GM23338 (cell line): Measurements from ENCODE around the gene LRP4. TPM values are rescaled to one million over a fixed set of nuclear protein-coding genes. Genes with fewer than 3 reads are reported as not detected.

Experiments
- ATAC-seq: fragments of 200-7000 bp; cut with Tn5 transposase; 3 replicates; pipeline ENCODE4 v1.9.1; 2020
- DNase-seq: peaks from one replicate; pipeline ENCODE4 v3.0.0-alpha.2; 2015; ENCODE audit warnings: low spot score
- H2AFZ ChIP-seq: fragments of 200-600 bp; sonication (generic); 2 replicates; pipeline ENCODE4 v1.8.0; 2016; ENCODE audit warnings: antibody characterized with exemption, mild to moderate bottlenecking, moderate library complexity
- H3F3A ChIP-seq: fragments of 200-600 bp; sonication (generic); replicated peaks from 2 replicates; pipeline ENCODE4 v1.8.0; 2017; ENCODE audit warnings: antibody characterized with exemption, mixed run types, low read depth
- H3K27ac ChIP-seq: fragments of 200-600 bp; sonication (generic); 2 replicates; pipeline ENCODE4 v1.6.1; 2016; ENCODE audit warnings: low read depth
- H3K27me3 ChIP-seq: fragments of 200-600 bp; sonication (generic); 2 replicates; pipeline ENCODE4 v1.8.0; 2016; ENCODE audit warnings: mild to moderate bottlenecking, mixed run types, moderate library complexity; ENCODE audit not compliant: insufficient read depth
- H3K36me3 ChIP-seq: fragments of 200-600 bp; sonication (generic); 2 replicates; pipeline ENCODE4 v1.8.0; 2016; ENCODE audit warnings: mild to moderate bottlenecking; ENCODE audit not compliant: insufficient read depth
- H3K4me1 ChIP-seq: fragments of 200-600 bp; sonication (generic); 2 replicates; pipeline ENCODE4 v1.8.0; 2016; ENCODE audit warnings: mild to moderate bottlenecking, moderate library complexity; ENCODE audit not compliant: insufficient read depth
- H3K4me2 ChIP-seq: fragments of 200-600 bp; sonication (generic); 2 replicates; pipeline ENCODE4 v1.7.1; 2017; ENCODE audit warnings: mixed run types
- H3K4me3 ChIP-seq: fragments of 200-600 bp; sonication (generic); 2 replicates; pipeline ENCODE4 v1.6.1; 2016; ENCODE audit warnings: mixed run types
- H3K79me2 ChIP-seq: fragments of 200-600 bp; sonication (generic); replicated peaks from 2 replicates; pipeline ENCODE4 v1.8.0; 2017; ENCODE audit warnings: mild to moderate bottlenecking; ENCODE audit not compliant: insufficient read depth
- H3K9me2 ChIP-seq: fragments of 200-600 bp; sonication (generic); 2 replicates; pipeline ENCODE4 v1.8.0; 2017; ENCODE audit not compliant: insufficient read depth
- H4K20me1 ChIP-seq: fragments of 200-600 bp; sonication (generic); replicated peaks from 2 replicates; pipeline ENCODE4 v1.8.0; 2017; ENCODE audit warnings: mild to moderate bottlenecking; ENCODE audit not compliant: insufficient read depth
- H3K27ac Mint-ChIP-seq: 2 replicates; pipeline ENCODE4 v1.8.0; 2020; ENCODE audit warnings: inconsistent platforms, mild to moderate bottlenecking, moderate library complexity, mixed read lengths
- H3K27me3 Mint-ChIP-seq: 3 replicates; pipeline ENCODE4 v1.8.0; 2022; ENCODE audit warnings: low read depth, mild to moderate bottlenecking, moderate library complexity, mixed read lengths, inconsistent platforms; ENCODE audit not compliant: insufficient read depth, poor library complexity
- H3K36me3 Mint-ChIP-seq: 3 replicates; pipeline ENCODE4 v1.8.0; 2021; ENCODE audit warnings: low read depth, mild to moderate bottlenecking, inconsistent platforms, moderate library complexity, mixed read lengths
- H3K4me1 Mint-ChIP-seq: 3 replicates; pipeline ENCODE4 v1.8.0; 2020; ENCODE audit warnings: mild to moderate bottlenecking, inconsistent platforms, mixed read lengths
- H3K4me3 Mint-ChIP-seq: 3 replicates; pipeline ENCODE4 v1.8.0; 2021; ENCODE audit warnings: moderate library complexity, mild to moderate bottlenecking, inconsistent platforms, mixed read lengths
- H3K9me3 Mint-ChIP-seq: 3 replicates; pipeline ENCODE4 v1.8.0; 2020; ENCODE audit warnings: moderate library complexity, mild to moderate bottlenecking, inconsistent platforms, mixed read lengths
- CREB1 ChIP-seq: fragments of 250-450 bp; sonication (Bioruptor Pico); IDR thresholded peaks from 2 replicates; pipeline ENCODE4 v1.5.0; 2020; ENCODE audit warnings: low read depth, mild to moderate bottlenecking, moderate library complexity
- EZH2 ChIP-seq: fragments of 200-600 bp; sonication (generic); IDR thresholded peaks from one replicate; pipeline ENCODE4 v1.8.0; 2017; ENCODE audit warnings: antibody characterized with exemption, mild to moderate bottlenecking, low read depth; ENCODE audit not compliant: unreplicated experiment
- EZH2phosphoT487 ChIP-seq: fragments of 200-600 bp; sonication (generic); IDR thresholded peaks from one replicate; pipeline ENCODE4 v1.8.1; 2018; ENCODE audit warnings: antibody characterized with exemption; ENCODE audit not compliant: unreplicated experiment
- JUNB ChIP-seq: IDR thresholded peaks from one replicate; pipeline ENCODE4 v1.6.1; 2016; ENCODE audit warnings: antibody characterized with exemption; ENCODE audit not compliant: unreplicated experiment
- NANOG ChIP-seq: IDR thresholded peaks from 2 replicates; pipeline ENCODE4 v1.6.1; 2016; ENCODE audit warnings: antibody characterized with exemption, borderline replicate concordance
- ZNF114 ChIP-seq: fragments of 250-450 bp; sonication (Bioruptor Pico); IDR thresholded peaks from 2 replicates; pipeline ENCODE4 v1.5.0; 2020; ENCODE audit warnings: mild to moderate bottlenecking, moderate library complexity
- ZNF331 ChIP-seq: fragments of 250-450 bp; sonication (Bioruptor Pico); IDR thresholded peaks from 2 replicates; pipeline ENCODE4 v1.5.0; 2020; ENCODE audit warnings: low read depth, mild to moderate bottlenecking, moderate library complexity
- polyA plus RNA-seq: library from polyadenylated mRNA; unstranded; fragments of >200 nt; fragmentation: Nextera tagmentation; extraction: Ambion mirVana; gene quantifications from 2 replicates; pipeline ENCODE4 v1.2.1, GENCODE V29; 2016
- total RNA-seq: library from RNA; depleted of rRNA; stranded (reverse); fragments of >200 nt; shearing (Covaris generic); gene quantifications from 2 replicates; pipeline ENCODE4 v1.2.3, GENCODE V29; 2014
- TF ChIP-seq, protein P1 (sequence below), 2 experiments: fragments of 200-600 bp in 1 of 2; sonication (generic) in 1 of 2; conservative IDR thresholded peaks; 2 replicates each; pipeline versions ENCODE4 v1.5.1 to v1.6.1; 2016 to 2017; ENCODE audit warnings: antibody characterized with exemption in 2 of 2, low read depth in 2 of 2, mild to moderate bottlenecking in 2 of 2, moderate library complexity in 1 of 2
- TF ChIP-seq, protein P2 (sequence below): IDR thresholded peaks from one replicate; pipeline ENCODE4 v1.6.1; 2018; ENCODE audit warnings: antibody characterized with exemption; ENCODE audit not compliant: unreplicated experiment
- TF ChIP-seq, protein P3 (sequence below): fragments of 250-450 bp; sonication (Bioruptor Pico); IDR thresholded peaks from 2 replicates; pipeline ENCODE4 v1.5.0; 2020; ENCODE audit warnings: mild to moderate bottlenecking, moderate library complexity

The LRP4 gene
- total and polyA plus RNA-seq, 2 experiments from 2014 or later = 6.0 to 18.4 TPM

DNA sequence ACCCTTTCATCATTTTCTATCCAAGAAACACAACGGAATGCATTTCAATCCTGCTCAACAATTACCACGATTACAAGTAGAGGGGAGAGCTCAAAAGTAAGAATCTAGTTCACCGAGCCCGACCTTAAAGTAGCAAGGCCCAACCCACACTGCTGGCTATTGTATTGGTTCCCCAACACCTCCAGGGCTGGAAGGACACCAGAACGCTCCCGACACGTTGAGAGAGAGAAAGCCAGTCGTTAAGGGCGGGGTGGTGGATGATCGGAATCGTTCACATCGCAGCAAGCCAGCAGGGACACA, 73.0 kb downstream of the LRP4 start:
- peaks cover 52% of the 10 kb centered on the region for H3K79me2 ChIP-seq
- peak; percentile 61 for ATAC-seq
- no peak for TF ChIP-seq ZNF114 (CRISPR knock-in tag)
- TF ChIP-seq, protein P1, sequence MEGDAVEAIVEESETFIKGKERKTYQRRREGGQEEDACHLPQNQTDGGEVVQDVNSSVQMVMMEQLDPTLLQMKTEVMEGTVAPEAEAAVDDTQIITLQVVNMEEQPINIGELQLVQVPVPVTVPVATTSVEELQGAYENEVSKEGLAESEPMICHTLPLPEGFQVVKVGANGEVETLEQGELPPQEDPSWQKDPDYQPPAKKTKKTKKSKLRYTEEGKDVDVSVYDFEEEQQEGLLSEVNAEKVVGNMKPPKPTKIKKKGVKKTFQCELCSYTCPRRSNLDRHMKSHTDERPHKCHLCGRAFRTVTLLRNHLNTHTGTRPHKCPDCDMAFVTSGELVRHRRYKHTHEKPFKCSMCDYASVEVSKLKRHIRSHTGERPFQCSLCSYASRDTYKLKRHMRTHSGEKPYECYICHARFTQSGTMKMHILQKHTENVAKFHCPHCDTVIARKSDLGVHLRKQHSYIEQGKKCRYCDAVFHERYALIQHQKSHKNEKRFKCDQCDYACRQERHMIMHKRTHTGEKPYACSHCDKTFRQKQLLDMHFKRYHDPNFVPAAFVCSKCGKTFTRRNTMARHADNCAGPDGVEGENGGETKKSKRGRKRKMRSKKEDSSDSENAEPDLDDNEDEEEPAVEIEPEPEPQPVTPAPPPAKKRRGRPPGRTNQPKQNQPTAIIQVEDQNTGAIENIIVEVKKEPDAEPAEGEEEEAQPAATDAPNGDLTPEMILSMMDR (conservative IDR thresholded peaks at IDR 0.05; ENCODE audit: low read depth in 2 of 2) = no peak
- no peak for TF ChIP-seq NANOG
- TF ChIP-seq, protein P2, sequence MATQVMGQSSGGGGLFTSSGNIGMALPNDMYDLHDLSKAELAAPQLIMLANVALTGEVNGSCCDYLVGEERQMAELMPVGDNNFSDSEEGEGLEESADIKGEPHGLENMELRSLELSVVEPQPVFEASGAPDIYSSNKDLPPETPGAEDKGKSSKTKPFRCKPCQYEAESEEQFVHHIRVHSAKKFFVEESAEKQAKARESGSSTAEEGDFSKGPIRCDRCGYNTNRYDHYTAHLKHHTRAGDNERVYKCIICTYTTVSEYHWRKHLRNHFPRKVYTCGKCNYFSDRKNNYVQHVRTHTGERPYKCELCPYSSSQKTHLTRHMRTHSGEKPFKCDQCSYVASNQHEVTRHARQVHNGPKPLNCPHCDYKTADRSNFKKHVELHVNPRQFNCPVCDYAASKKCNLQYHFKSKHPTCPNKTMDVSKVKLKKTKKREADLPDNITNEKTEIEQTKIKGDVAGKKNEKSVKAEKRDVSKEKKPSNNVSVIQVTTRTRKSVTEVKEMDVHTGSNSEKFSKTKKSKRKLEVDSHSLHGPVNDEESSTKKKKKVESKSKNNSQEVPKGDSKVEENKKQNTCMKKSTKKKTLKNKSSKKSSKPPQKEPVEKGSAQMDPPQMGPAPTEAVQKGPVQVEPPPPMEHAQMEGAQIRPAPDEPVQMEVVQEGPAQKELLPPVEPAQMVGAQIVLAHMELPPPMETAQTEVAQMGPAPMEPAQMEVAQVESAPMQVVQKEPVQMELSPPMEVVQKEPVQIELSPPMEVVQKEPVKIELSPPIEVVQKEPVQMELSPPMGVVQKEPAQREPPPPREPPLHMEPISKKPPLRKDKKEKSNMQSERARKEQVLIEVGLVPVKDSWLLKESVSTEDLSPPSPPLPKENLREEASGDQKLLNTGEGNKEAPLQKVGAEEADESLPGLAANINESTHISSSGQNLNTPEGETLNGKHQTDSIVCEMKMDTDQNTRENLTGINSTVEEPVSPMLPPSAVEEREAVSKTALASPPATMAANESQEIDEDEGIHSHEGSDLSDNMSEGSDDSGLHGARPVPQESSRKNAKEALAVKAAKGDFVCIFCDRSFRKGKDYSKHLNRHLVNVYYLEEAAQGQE = no peak
- no peak for TF ChIP-seq CREB1
- no peak for TF ChIP-seq JUNB
- TF ChIP-seq EZH2phosphoT487 = no peak
- TF ChIP-seq, protein P3, sequence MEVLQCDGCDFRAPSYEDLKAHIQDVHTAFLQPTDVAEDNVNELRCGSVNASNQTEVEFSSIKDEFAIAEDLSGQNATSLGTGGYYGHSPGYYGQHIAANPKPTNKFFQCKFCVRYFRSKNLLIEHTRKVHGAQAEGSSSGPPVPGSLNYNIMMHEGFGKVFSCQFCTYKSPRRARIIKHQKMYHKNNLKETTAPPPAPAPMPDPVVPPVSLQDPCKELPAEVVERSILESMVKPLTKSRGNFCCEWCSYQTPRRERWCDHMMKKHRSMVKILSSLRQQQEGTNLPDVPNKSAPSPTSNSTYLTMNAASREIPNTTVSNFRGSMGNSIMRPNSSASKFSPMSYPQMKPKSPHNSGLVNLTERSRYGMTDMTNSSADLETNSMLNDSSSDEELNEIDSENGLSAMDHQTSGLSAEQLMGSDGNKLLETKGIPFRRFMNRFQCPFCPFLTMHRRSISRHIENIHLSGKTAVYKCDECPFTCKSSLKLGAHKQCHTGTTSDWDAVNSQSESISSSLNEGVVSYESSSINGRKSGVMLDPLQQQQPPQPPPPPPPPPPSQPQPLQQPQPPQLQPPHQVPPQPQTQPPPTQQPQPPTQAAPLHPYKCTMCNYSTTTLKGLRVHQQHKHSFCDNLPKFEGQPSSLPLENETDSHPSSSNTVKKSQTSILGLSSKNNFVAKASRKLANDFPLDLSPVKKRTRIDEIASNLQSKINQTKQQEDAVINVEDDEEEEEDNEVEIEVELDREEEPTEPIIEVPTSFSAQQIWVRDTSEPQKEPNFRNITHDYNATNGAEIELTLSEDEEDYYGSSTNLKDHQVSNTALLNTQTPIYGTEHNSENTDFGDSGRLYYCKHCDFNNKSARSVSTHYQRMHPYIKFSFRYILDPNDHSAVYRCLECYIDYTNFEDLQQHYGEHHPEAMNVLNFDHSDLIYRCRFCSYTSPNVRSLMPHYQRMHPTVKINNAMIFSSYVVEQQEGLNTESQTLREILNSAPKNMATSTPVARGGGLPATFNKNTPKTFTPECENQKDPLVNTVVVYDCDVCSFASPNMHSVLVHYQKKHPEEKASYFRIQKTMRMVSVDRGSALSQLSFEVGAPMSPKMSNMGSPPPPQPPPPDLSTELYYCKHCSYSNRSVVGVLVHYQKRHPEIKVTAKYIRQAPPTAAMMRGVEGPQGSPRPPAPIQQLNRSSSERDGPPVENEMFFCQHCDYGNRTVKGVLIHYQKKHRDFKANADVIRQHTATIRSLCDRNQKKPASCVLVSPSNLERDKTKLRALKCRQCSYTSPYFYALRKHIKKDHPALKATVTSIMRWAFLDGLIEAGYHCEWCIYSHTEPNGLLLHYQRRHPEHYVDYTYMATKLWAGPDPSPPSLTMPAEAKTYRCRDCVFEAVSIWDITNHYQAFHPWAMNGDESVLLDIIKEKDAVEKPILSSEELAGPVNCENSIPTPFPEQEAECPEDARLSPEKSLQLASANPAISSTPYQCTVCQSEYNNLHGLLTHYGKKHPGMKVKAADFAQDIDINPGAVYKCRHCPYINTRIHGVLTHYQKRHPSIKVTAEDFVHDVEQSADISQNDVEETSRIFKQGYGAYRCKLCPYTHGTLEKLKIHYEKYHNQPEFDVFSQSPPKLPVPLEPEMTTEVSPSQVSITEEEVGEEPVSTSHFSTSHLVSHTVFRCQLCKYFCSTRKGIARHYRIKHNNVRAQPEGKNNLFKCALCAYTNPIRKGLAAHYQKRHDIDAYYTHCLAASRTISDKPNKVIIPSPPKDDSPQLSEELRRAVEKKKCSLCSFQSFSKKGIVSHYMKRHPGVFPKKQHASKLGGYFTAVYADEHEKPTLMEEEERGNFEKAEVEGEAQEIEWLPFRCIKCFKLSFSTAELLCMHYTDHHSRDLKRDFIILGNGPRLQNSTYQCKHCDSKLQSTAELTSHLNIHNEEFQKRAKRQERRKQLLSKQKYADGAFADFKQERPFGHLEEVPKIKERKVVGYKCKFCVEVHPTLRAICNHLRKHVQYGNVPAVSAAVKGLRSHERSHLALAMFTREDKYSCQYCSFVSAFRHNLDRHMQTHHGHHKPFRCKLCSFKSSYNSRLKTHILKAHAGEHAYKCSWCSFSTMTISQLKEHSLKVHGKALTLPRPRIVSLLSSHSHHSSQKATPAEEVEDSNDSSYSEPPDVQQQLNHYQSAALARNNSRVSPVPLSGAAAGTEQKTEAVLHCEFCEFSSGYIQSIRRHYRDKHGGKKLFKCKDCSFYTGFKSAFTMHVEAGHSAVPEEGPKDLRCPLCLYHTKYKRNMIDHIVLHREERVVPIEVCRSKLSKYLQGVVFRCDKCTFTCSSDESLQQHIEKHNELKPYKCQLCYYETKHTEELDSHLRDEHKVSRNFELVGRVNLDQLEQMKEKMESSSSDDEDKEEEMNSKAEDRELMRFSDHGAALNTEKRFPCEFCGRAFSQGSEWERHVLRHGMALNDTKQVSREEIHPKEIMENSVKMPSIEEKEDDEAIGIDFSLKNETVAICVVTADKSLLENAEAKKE (CRISPR knock-in tag) = no peak
- no peak for TF ChIP-seq EZH2
- TF ChIP-seq ZNF331 (CRISPR knock-in tag) = no peak
- H3K4me2 ChIP-seq = peak overlapping the region; percentile 85
- no peaks in the 10 kb centered on the region for H3K9me2 ChIP-seq
- H3F3A ChIP-seq = no peaks in the 10 kb centered on the region
- peak overlapping the region; percentile 16; the same call in 1 of the 2 replicates for H3K27ac ChIP-seq
- Mint-ChIP-seq H3K4me3 (peak overlapping the region; percentile 89), H3K36me3 (peaks cover 13% of the 10 kb centered on the region), H3K4me1 (peaks cover 27% of the 10 kb centered on the region), H3K9me3 (peaks cover 6% of the 10 kb centered on the region; the same call in 2 of the 3 replicates), H3K27me3 (peaks cover 10% of the 10 kb centered on the region), H3K27ac (peak overlapping the region; percentile 93)
- no peak overlapping the region for H2AFZ ChIP-seq
- no peak for DNase-seq
- peaks cover 40% of the 10 kb centered on the region for H4K20me1 ChIP-seq
- H3K36me3 ChIP-seq = no peaks in the 10 kb centered on the region
- peak overlapping the region; percentile 63 for H3K4me3 ChIP-seq
- H3K4me1 ChIP-seq = peaks cover 16% of the 10 kb centered on the region
- no peaks in the 10 kb centered on the region for H3K27me3 ChIP-seq
